Activated CD4-positive, alpha-beta T cell treated with anti-CD3 and anti-CD28 coated beads for 36 hours (primary cell): ENCODE results near the gene LUZP1. TPM values are rescaled to one million over a fixed set of nuclear protein-coding genes. Genes with fewer than 3 reads are reported as not detected.

Source experiments
- ATAC-seq: fragments of 200-7000 bp; cut with Tn5 transposase; one replicate; pipeline ENCODE4 v1.10.0; 2021; ENCODE audit warnings: mild to moderate bottlenecking, moderate library complexity
- CTCF ChIA-PET: fragments of 350-600 bp; sonication (Branson Sonifier 250); formaldehyde crosslinking; loops from one replicate; lab custom pipeline; 2021; ENCODE audit warnings: antibody characterized with exemption; lab: Charles Lee
- POLR2A ChIA-PET: fragments of 350-600 bp; sonication (Branson Sonifier 250); formaldehyde crosslinking; loops from one replicate; lab custom pipeline; 2021; ENCODE audit warnings: antibody characterized with exemption, inconsistent platforms; lab: Charles Lee
- DNase-seq: peaks from one replicate; pipeline ENCODE4 v3.0.0-alpha.2; 2020
- H3K27ac Mint-ChIP-seq: one replicate; pipeline ENCODE4 v1.8.0; 2021; ENCODE audit warnings: mixed read lengths
- H3K27me3 Mint-ChIP-seq: one replicate; pipeline ENCODE4 v1.8.0; 2021; ENCODE audit warnings: mixed read lengths
- H3K36me3 Mint-ChIP-seq: one replicate; pipeline ENCODE4 v1.8.0; 2021; ENCODE audit warnings: low read depth, mixed read lengths
- H3K4me1 Mint-ChIP-seq: one replicate; pipeline ENCODE4 v1.8.0; 2021; ENCODE audit warnings: mixed read lengths
- H3K4me3 Mint-ChIP-seq: one replicate; pipeline ENCODE4 v1.8.0; 2021; ENCODE audit warnings: mild to moderate bottlenecking, moderate library complexity, mixed read lengths
- H3K9me3 Mint-ChIP-seq: one replicate; pipeline ENCODE4 v1.8.0; 2021; ENCODE audit warnings: low read depth, mixed read lengths
- intact Hi-C, 2 experiments: fragments of 100-400 bp; cut with DNase I in 1 of 2; cut with micrococcal nuclease in 1 of 2; formaldehyde crosslinking; loops; one replicate each; pipeline versions ENCODE4 v1.14.2 to v1.15.1; 2022 to 2024; cut with DNase I, micrococcal nuclease
- total RNA-seq, 2 experiments: library from RNA; stranded (reverse); gene quantifications; one replicate each; pipeline ENCODE4 v1.2.3, GENCODE V29; 2021

The LUZP1 gene
- total RNA-seq, 2 experiments from 2014 or later: 13.2 to 13.6 TPM

DNA sequence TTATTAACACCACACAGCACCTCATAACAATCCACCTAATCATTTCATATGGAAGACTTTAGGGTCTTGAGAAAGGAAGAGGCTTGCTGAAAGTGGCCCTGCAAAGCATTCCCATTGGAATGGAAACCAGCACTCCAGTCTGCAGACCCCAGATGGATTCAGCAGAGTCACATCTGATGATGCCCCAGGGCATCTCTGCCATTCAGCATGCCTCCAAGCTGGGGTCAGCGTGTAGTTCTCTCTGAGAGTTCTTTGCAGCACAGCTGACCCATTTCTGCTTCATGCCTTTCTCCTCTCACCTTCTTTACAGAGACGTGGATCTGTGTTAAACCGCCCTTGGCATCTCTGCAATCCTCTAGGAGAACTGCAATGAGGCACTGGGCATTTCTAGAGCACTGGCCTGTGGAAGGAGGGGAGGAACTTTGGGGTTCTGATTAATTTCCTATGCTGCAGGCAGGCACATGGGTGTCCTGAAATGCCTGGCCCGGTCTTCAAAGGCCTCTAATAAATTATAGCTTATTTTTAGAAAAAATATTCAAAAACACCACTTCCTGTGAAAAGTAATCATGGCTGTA lies 2.6 kb upstream of the LUZP1 start:
- intact Hi-C loops: no loop called here
- Mint-ChIP-seq H3K36me3 (no peaks in the 10 kb centered on the region), H3K27me3 (peaks cover 5% of the 10 kb centered on the region), H3K4me1 (peaks cover 27% of the 10 kb centered on the region), H3K9me3 (peaks cover 2% of the 10 kb centered on the region), H3K27ac (no peak overlapping the region), H3K4me3 (no peak overlapping the region)
- ATAC-seq (no peak), DNase-seq (no peak)
- POLR2A ChIA-PET: interaction anchor here (1.4 kb wide), 1 partner anchor 10 kb away, joined by 3 read pairs; no protein-coding TSS in a partner anchor
- CTCF ChIA-PET: interaction anchor here (1.5 kb wide), 1 partner anchor 24 kb away, joined by 3 read pairs; no protein-coding TSS in a partner anchor

DNA sequence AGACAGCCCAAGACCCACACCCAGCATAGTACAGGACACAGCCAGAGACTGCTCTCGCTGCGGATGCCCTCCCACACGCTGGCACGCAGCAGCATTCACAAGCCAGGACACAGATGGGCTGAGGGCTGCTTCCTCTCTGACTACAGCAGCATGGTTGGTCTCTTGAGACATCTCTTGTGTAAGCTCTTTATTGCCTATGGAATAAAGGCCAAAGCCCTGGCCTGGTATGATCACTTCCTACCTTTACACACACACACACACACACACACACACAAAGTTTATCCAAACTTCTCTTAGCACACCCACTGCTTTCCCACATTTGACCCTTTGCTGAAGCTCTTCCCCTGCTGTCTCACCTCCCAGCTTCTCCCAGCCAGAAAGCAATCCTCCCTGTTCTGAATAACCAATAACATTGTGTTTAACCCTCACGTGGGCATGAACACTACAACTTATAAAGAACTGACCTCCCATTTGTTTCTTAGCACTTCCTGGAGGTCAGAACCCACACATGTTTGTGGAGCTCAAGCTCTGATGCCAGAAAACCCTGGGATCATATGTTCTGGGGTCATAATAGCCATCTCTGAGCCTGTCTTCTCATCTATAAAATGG lies 1.2 kb upstream of the LUZP1 start:
- ATAC-seq (no peak), DNase-seq (peak; percentile 37)
- ChIA-PET POLR2A (interaction anchor here (0.6 kb wide), 1 partner anchor 50 kb away, joined by 5 read pairs; no protein-coding TSS in a partner anchor), CTCF (interaction anchor here (0.8 to 1.7 kb wide), 3 partner anchors 8 to 70 kb away, joined by 3 to 8 read pairs (median 3); no protein-coding TSS in a partner anchor)
- intact Hi-C loops: loop anchor here (2.0 to 5.0 kb wide), 2 partner anchors 153 to 521 kb away; partner anchors contain the start of genes KDM1A (in 1 of the 2), RPL11 (in 1 of the 2) and TEX46 (in 1 of the 2)
- H3K4me3 Mint-ChIP-seq: peak overlapping the region; percentile 97
- no peaks in the 10 kb centered on the region for H3K27me3 Mint-ChIP-seq
- peaks cover 2% of the 10 kb centered on the region for H3K9me3 Mint-ChIP-seq
- no peaks in the 10 kb centered on the region for H3K36me3 Mint-ChIP-seq
- no peak overlapping the region for H3K27ac Mint-ChIP-seq
- peaks cover 32% of the 10 kb centered on the region for H3K4me1 Mint-ChIP-seq

DNA sequence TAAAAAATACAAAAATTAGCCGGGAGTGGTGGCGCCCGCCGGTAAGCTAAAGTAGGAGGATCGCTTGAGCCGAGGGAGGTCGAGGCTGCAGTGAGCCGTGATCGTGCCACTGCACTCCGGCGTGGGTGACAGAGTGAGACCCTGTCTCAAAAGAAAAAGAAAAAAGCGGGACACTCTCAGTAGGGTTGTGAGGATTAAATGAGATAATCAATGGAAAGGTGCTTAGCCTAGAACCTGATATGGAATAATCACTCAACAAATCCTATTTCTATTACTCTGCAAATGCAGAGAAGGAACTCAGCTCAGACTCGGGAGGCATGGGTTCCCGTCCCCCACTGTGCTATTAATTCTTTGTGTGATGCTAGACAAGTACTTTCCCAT lies 529 bp upstream of the LUZP1 start:
- no peak overlapping the region for H3K27ac Mint-ChIP-seq
- H3K4me1 Mint-ChIP-seq: peaks cover 27% of the 10 kb centered on the region

DNA sequence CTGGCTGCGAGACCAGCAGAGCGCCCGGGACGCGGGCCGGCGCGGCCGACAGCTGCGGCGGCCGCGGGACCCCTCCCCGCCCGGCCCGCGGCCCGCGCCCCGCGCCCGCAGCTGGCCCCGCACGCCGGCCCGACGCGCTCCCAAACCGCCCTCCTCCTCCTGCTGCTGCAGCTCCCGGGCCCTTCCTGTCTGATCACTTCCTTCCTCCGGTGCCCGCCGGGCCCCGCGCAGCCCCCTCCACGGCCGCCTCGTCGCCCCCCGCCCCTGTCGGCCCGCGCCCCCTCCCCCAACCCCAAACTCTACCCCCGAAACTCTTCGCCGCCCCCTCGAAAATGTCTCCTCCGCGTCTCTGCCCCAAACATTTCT lies 594 bp downstream of the LUZP1 start:
- intact Hi-C loops: loop anchor here (1.0 to 5.0 kb wide), 9 partner anchors 20 to 632 kb away; partner anchors contain the start of genes KDM1A (in 2 of the 2), GALE (in 1 of the 2), RPL11 (in 1 of the 2) and TEX46 (in 1 of the 2)
- ChIA-PET CTCF (interaction anchor here (2.1 to 5.0 kb wide), 2 partner anchors 16 to 68 kb away, joined by 9 to 30 read pairs; no protein-coding TSS in a partner anchor), POLR2A (interaction anchor here (1.0 kb wide), 2 partner anchors 49 to 65 kb away, joined by 4 read pairs; no protein-coding TSS in a partner anchor)
- Mint-ChIP-seq H3K4me3 (peak overlapping the region; percentile 97), H3K27me3 (no peaks in the 10 kb centered on the region), H3K4me1 (peaks cover 27% of the 10 kb centered on the region), H3K27ac (peak overlapping the region; percentile 86), H3K36me3 (no peaks in the 10 kb centered on the region), H3K9me3 (no peaks in the 10 kb centered on the region)
- DNase-seq (peak; percentile 52), ATAC-seq (peak; percentile 31)

More for the DNA sequence above, 529 bp upstream of the LUZP1 start:
- H3K9me3 Mint-ChIP-seq: no peaks in the 10 kb centered on the region
- POLR2A ChIA-PET: interaction anchor here (0.6 kb wide), 1 partner anchor 50 kb away, joined by 5 read pairs; no protein-coding TSS in a partner anchor
- peak overlapping the region; percentile 97 for H3K4me3 Mint-ChIP-seq
- no peak for ATAC-seq
- intact Hi-C loops: loop anchor here (2.0 to 5.0 kb wide), 2 partner anchors 152 to 522 kb away; partner anchors contain the start of genes KDM1A (in 1 of the 2), RPL11 (in 1 of the 2) and TEX46 (in 1 of the 2)
- DNase-seq: no peak
- no peaks in the 10 kb centered on the region for H3K27me3 Mint-ChIP-seq
- CTCF ChIA-PET: interaction anchor here (0.6 to 1.7 kb wide), 3 partner anchors 8 to 288 kb away, joined by 3 to 8 read pairs (median 3); no protein-coding TSS in a partner anchor
- H3K36me3 Mint-ChIP-seq: no peaks in the 10 kb centered on the region

DNA sequence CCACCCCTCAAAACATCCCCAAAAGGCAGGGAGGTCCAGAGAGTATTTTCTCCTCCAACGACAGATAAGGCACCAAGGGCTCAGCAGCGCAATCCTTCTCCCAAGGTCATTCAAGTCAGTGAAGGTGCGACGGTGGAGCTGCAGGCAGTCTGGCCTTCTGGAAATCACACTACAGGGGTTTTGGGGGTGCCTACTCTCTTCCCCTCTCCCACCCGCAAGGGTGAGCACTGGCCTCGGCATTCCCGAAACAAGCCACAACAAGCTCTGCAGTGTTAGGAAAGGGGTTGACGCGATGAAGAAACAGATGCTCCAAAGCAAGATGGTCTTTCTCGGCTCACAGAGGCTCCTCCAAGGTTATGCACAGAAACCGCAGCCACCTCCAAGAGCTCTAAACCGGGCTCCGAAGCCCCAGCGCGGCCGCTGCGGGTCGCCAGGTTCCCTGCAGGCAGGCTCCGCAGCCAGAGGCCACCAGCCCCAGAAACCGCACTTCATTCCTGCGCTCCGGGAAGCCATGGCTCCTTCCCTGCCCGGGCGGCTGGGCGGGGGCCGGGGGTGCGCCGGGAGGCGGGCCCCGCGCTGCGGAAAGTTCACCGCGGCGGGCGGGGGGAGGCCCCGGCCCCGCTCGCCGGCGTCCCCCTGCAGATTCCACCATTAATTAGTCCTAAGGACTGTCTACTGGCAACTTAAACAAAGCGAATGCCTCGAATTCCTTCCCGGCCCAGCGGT lies 1.1 kb downstream of the LUZP1 start:
- Mint-ChIP-seq H3K4me1 (peaks cover 27% of the 10 kb centered on the region), H3K4me3 (peak overlapping the region; percentile 97), H3K27me3 (no peaks in the 10 kb centered on the region), H3K36me3 (no peaks in the 10 kb centered on the region), H3K27ac (peak overlapping the region; percentile 42), H3K9me3 (no peaks in the 10 kb centered on the region)
- POLR2A ChIA-PET: interaction anchor here (1.0 kb wide), 2 partner anchors 48 to 64 kb away, joined by 4 read pairs; no protein-coding TSS in a partner anchor
- ATAC-seq (peak; percentile 10), DNase-seq (peak; percentile 58)
- intact Hi-C loops: loop anchor here (1.0 to 5.0 kb wide), 9 partner anchors 19 to 633 kb away; partner anchors contain the start of genes KDM1A (in 2 of the 2), GALE (in 1 of the 2), RPL11 (in 1 of the 2) and TEX46 (in 1 of the 2)
- CTCF ChIA-PET: interaction anchor here (1.2 to 5.0 kb wide), 3 partner anchors 17 to 67 kb away, joined by 5 to 30 read pairs (median 9); no protein-coding TSS in a partner anchor

DNA sequence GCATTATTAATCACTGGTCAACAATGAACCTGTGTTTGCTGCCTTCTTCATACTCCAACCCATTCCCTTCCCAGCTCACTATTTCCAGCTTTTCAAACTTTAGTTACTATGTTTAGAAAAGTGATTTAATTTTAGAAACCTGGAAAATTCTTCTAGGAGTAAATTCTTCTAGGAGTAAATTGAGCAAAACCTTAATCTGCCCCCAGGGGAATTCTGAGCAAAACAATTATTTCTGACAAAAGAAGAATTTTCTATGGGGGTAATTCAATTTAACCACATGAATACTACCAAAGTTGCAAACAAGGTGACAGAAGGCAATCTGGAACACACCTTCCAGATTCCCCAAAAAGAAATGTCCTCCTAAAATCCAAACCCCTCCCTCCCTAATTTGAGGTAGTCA lies 1.8 kb downstream of the LUZP1 start:
- H3K4me3 Mint-ChIP-seq: peak overlapping the region; percentile 97
- CTCF ChIA-PET: interaction anchor here (1.2 to 5.0 kb wide), 4 partner anchors 12 to 67 kb away, joined by 3 to 30 read pairs (median 7); no protein-coding TSS in a partner anchor
- no peak for DNase-seq
- no peaks in the 10 kb centered on the region for H3K9me3 Mint-ChIP-seq
- H3K36me3 Mint-ChIP-seq: no peaks in the 10 kb centered on the region
- POLR2A ChIA-PET: interaction anchor here (1.0 kb wide), 1 partner anchor 47 kb away, joined by 4 read pairs; no protein-coding TSS in a partner anchor
- no peaks in the 10 kb centered on the region for H3K27me3 Mint-ChIP-seq
- H3K4me1 Mint-ChIP-seq: peaks cover 27% of the 10 kb centered on the region
- no peak for ATAC-seq
- no peak overlapping the region for H3K27ac Mint-ChIP-seq
- intact Hi-C loops: loop anchor here in 1 of 2 experiments (5.0 kb wide), 1 partner anchor 150 kb away; the partner anchor contains the start of genes KDM1A and TEX46

DNA sequence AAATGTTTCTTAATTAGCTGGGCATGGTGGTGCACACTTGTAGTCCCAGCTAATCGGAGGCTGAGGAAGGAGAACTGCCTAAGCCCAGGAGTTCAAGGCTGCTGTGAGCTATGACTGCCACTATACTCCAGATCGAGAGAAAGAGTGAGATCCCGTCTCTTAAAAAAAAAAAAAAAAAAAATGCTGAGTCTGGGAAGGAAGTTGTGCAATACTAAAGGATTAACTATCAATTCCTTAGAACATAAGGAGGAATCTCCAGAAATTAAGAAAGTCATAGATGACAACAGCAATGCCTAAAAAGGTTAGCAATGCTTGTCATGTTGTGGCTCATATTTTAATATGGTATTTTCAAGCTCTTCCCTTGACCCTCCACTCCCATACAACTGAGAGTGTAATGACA lies 5.3 kb downstream of the LUZP1 start:
- POLR2A ChIA-PET: no interaction called here
- ATAC-seq: no peak

DNA sequence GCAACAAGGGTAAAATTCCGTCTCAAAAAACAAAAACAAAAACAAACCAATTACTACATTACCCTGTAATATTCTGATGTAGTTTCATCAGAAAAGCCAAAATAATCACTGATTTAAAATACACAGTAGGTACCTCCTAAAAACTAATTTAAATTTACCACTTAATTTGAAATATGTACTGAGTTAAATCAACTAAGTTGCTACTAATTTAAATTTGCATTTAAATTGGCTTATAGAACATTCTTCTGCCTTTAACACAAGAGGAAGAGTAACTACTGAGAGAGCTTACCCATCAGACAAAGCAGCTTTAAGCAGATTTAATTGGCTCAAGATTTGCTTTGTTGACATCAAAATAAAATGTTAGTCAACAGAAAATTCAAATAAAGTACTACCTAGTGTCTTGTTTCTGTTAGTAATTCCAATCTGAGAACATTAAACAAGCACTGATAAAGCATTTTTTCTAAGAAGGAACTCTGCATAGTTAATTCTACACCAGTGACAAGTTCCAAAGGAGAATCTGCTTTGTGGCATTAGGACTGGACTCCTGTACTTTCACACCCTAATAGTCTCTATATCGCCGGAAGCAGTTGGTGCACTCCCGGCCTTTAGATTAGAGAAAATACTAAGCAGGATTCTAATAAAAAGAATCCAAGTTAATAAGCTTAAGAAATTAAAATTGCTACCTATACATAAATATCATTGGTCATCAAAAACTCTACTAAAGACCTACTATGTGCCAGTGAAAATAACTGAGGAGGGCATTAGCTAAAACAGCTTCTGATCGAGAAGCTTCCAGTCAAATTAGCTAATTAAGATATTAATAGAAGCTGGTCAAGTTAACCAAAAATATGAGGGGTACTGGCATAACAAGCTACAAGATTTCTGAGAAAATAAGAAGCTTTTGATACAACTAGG lies 8.4 kb downstream of the LUZP1 start:
- ChIA-PET POLR2A (interaction anchor here (0.6 to 1.3 kb wide), 2 partner anchors 11 to 84 kb away, joined by 3 read pairs; no protein-coding TSS in a partner anchor), CTCF (interaction anchor here (0.9 to 2.9 kb wide), 8 partner anchors 8 to 80 kb away, joined by 3 to 23 read pairs (median 6); no protein-coding TSS in a partner anchor)
- Mint-ChIP-seq H3K9me3 (no peaks in the 10 kb centered on the region), H3K27ac (no peak overlapping the region), H3K36me3 (no peaks in the 10 kb centered on the region), H3K4me1 (peaks cover 4% of the 10 kb centered on the region), H3K4me3 (no peak overlapping the region), H3K27me3 (no peaks in the 10 kb centered on the region)
- ATAC-seq (no peak), DNase-seq (no peak)
- intact Hi-C loops: no loop called here

More for the DNA sequence above, 5.3 kb downstream of the LUZP1 start:
- no peaks in the 10 kb centered on the region for H3K9me3 Mint-ChIP-seq
- no peaks in the 10 kb centered on the region for H3K27me3 Mint-ChIP-seq
- no peaks in the 10 kb centered on the region for H3K36me3 Mint-ChIP-seq
- CTCF ChIA-PET: interaction anchor here (0.7 to 5.0 kb wide), 3 partner anchors 22 to 63 kb away, joined by 3 to 30 read pairs (median 5); no protein-coding TSS in a partner anchor
- no peak overlapping the region for H3K27ac Mint-ChIP-seq
- intact Hi-C loops: no loop called here
- no peak overlapping the region for H3K4me3 Mint-ChIP-seq
- no peak for DNase-seq
- peaks cover 14% of the 10 kb centered on the region for H3K4me1 Mint-ChIP-seq

DNA sequence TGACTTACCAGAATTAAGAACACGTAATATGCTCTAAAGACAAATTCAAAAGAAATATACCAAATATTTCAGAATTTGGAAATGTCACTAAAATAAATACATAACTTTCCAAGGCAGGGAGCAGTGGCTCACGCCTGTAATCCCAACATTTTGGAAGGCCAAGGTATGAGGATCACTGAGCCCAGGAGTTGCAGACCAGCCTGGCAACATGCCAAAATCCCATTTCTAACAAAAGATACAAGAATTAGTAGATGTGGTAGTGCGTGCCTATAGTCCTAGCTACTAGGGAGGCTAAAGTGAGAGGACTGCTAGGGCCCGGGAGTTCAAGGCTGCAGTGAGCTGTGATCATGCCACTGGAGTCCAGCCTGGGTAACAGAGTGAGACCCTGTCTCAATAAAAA lies 11.7 kb downstream of the LUZP1 start:
- Mint-ChIP-seq H3K27me3 (no peaks in the 10 kb centered on the region), H3K4me3 (no peak overlapping the region), H3K36me3 (no peaks in the 10 kb centered on the region), H3K4me1 (no peaks in the 10 kb centered on the region), H3K27ac (no peak overlapping the region), H3K9me3 (no peaks in the 10 kb centered on the region)
- intact Hi-C loops: no loop called here
- ATAC-seq (no peak), DNase-seq (no peak)
- CTCF ChIA-PET: no interaction called here
- POLR2A ChIA-PET: interaction anchor here (0.5 kb wide), 1 partner anchor 16 kb away, joined by 4 read pairs; no protein-coding TSS in a partner anchor
